Endodermal cell (in vitro differentiated cells): ENCODE data around the gene FAM131A. TPM values are rescaled to one million over a fixed set of nuclear protein-coding genes. Genes with fewer than 3 reads are reported as not detected.
A peak's percentile ranks its signal among the peaks of the same experiment; 100 is the strongest.

Experiments
- DNase-seq: peaks from one replicate; pipeline ENCODE4 v3.0.0-alpha.2; 2017
- H3K27ac ChIP-seq: 2 replicates; pipeline ENCODE4 v1.5.1; 2013; ENCODE audit warnings: mild to moderate bottlenecking, low read depth, low read length, moderate library complexity
- H3K27me3 ChIP-seq: 2 replicates; pipeline ENCODE4 v1.6.1; 2013; ENCODE audit warnings: mild to moderate bottlenecking, low read length, moderate library complexity; ENCODE audit not compliant: insufficient read depth, control insufficient read depth, poor library complexity, severe bottlenecking
- H3K36me3 ChIP-seq: 2 replicates; pipeline ENCODE4 v1.7.0; 2013; ENCODE audit warnings: mild to moderate bottlenecking, low read length, moderate library complexity; ENCODE audit not compliant: control insufficient read depth, insufficient read depth
- H3K4me1 ChIP-seq: one replicate; pipeline ENCODE4 v1.7.0; 2013; ENCODE audit warnings: low read length; ENCODE audit not compliant: control insufficient read depth, insufficient read depth
- H3K4me3 ChIP-seq: 2 replicates; pipeline ENCODE4 v1.5.1; 2013; ENCODE audit warnings: mild to moderate bottlenecking, low read length, moderate library complexity
- H3K9ac ChIP-seq: 2 replicates; pipeline ENCODE4 v1.6.1; 2013; ENCODE audit warnings: mild to moderate bottlenecking, low read length, moderate library complexity; ENCODE audit not compliant: poor library complexity, severe bottlenecking; ENCODE audit errors: extremely low read depth
- H3K9me3 ChIP-seq: 2 replicates; pipeline ENCODE4 v1.6.1; 2013; ENCODE audit warnings: mild to moderate bottlenecking, low read length, moderate library complexity; ENCODE audit not compliant: control insufficient read depth
- H3K27ac Mint-ChIP-seq: 2 replicates; pipeline ENCODE4 v1.8.0; 2020; ENCODE audit warnings: mixed read lengths
- H3K27me3 Mint-ChIP-seq: 2 replicates; pipeline ENCODE4 v1.8.0; 2021; ENCODE audit warnings: mild to moderate bottlenecking, mixed read lengths; ENCODE audit not compliant: insufficient read depth
- H3K36me3 Mint-ChIP-seq: 2 replicates; pipeline ENCODE4 v1.8.0; 2020; ENCODE audit warnings: low read depth, mixed read lengths
- H3K4me1 Mint-ChIP-seq: 2 replicates; pipeline ENCODE4 v1.8.0; 2020; ENCODE audit warnings: mixed read lengths
- H3K4me3 Mint-ChIP-seq: 2 replicates; pipeline ENCODE4 v1.8.0; 2020; ENCODE audit warnings: mild to moderate bottlenecking, moderate library complexity, mixed read lengths
- H3K9me3 Mint-ChIP-seq: 2 replicates; pipeline ENCODE4 v1.8.0; 2020; ENCODE audit warnings: mild to moderate bottlenecking, mixed read lengths
- CTCF ChIP-seq: fragments of 200-600 bp; sonication (generic); conservative IDR thresholded peaks from 2 replicates; pipeline ENCODE4 v1.5.0; 2021; ENCODE audit warnings: antibody characterized with exemption, mild to moderate bottlenecking
- WGBS, 2 experiments: methylation state at CpG; one replicate each; pipeline versions ENCODE4 v1.1.5 to v1.1.7; 2013; ENCODE audit warnings: missing lambda C conversion rate in 2 of 2, mixed read lengths in 1 of 2; ENCODE audit not compliant: insufficient coverage in 1 of 2, insufficient read length in 1 of 2; 5-methylcytosine and 5-hydroxymethylcytosine counted together
- total RNA-seq, 2 donors: library from RNA; stranded (reverse); fragmentation: NEBNext Ultra II Directional in 1 of 2; extraction: Animal tissue kit (Norgen Biotek cat#: 25700) in 1 of 2; gene quantifications; 2 replicates in 1 of 2; 3 replicates in 1 of 2; pipeline ENCODE4 v1.2.1, GENCODE V29; 2021

Gene FAM131A
- total RNA-seq, 2 donors from 2014 or later: 18.3 to 24.1 TPM

- peaks cover 13% of the 10 kb centered on the region for H3K4me1 ChIP-seq
- TF ChIP-seq CTCF: no peak
- H3K27ac Mint-ChIP-seq: no peak overlapping the region
- H3K9ac ChIP-seq: no peak overlapping the region
- peaks cover 50% of the 10 kb centered on the region for H3K4me1 Mint-ChIP-seq
- peaks cover 12% of the 10 kb centered on the region for H3K36me3 ChIP-seq
- no peak overlapping the region for H3K4me3 ChIP-seq
- no peak overlapping the region for H3K4me3 Mint-ChIP-seq
- peaks cover 15% of the 10 kb centered on the region for H3K27me3 Mint-ChIP-seq
- peaks cover 11% of the 10 kb centered on the region for H3K36me3 Mint-ChIP-seq
- DNase-seq: no peak
- 90 to 94% methylated on average over 6 of the region's 6 CpGs for WGBS, 2 experiments
- H3K9me3 ChIP-seq: no peaks in the 10 kb centered on the region
- peaks cover 9% of the 10 kb centered on the region for H3K27me3 ChIP-seq
- no peak overlapping the region for H3K27ac ChIP-seq
- H3K9me3 Mint-ChIP-seq: no peaks in the 10 kb centered on the region
Observed at GRCh38 chr3:184373422-184373821, 36.0 kb downstream of the FAM131A start.

DNA sequence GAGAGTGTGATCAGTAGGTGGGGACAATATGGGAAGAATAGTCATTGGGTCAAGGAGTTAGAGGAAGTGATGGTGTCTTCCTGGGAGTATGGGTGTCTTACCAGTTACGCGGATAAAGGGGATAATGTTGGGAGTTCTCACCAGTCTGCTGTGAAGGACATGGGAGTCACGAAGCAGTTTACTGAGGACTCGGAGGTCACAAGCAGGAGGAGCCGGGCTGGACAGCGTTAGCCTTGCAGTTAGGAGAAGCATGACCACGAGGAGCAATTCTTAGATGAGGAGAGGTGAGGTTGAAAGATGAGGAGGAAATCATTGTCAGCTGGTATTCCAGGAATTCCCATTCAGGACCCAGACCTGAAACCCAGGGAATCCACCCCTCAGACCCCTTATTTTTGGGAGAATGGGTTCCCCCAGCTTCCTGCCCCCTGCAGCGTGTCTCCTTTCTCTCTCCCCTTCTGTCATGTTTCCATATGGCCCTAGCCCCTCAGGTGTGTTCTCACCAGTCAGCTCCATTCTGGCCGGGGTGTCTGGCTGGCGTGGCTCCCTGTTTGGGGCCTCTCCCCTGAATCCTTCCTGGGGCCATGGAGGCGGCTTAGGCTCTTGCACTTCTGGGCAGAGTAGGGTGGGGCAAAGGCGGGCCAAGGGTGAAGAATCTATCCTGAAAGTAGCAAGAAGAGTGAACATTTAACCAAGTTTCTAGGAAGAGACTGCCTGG is 38.5 kb downstream of the FAM131A start:
- Mint-ChIP-seq H3K27me3 (peaks cover 30% of the 10 kb centered on the region), H3K9me3 (no peaks in the 10 kb centered on the region), H3K4me1 (peaks cover 49% of the 10 kb centered on the region), H3K27ac (no peak overlapping the region), H3K36me3 (no peaks in the 10 kb centered on the region), H3K4me3 (no peak overlapping the region)
- no peaks in the 10 kb centered on the region for H3K9me3 ChIP-seq
- H3K4me3 ChIP-seq: no peak overlapping the region
- H3K9ac ChIP-seq: no peak overlapping the region
- no peak overlapping the region for H3K27ac ChIP-seq
- 90 to 96% methylated on average over 4 to 12 of the region's 12 CpGs for WGBS, 2 experiments
- peaks cover 13% of the 10 kb centered on the region for H3K4me1 ChIP-seq
- TF ChIP-seq CTCF: no peak
- DNase-seq: peak; percentile 52
- H3K36me3 ChIP-seq: no peaks in the 10 kb centered on the region
- H3K27me3 ChIP-seq: peaks cover 24% of the 10 kb centered on the region

DNA sequence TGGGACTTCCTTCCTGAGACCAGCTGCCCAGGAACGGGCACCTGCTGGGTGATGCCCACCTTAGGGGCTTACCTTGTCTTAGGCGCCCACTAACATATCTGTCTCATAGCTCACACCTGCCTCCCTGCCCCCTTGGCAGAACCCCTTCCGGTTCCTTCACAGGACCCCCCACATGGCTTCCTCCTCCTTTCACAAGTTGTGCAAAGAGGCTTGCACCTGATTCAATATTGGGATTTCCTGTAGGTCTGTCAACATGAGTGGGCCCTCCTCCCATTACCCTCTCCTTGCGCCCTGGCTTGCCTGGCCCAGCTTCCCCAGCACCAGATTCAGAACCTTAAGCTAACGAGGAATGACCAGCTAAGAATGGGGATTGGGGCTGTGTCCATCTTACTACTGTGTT is 40.0 kb downstream of the FAM131A start:
- Histone ChIP-seq H3K4me3 (no peak overlapping the region), H3K9me3 (no peaks in the 10 kb centered on the region), H3K27me3 (peaks cover 39% of the 10 kb centered on the region), H3K36me3 (no peaks in the 10 kb centered on the region), H3K4me1 (peaks cover 6% of the 10 kb centered on the region), H3K27ac (no peak overlapping the region), H3K9ac (no peak overlapping the region)
- H3K4me1 Mint-ChIP-seq: peaks cover 34% of the 10 kb centered on the region
- DNase-seq: peak; percentile 48
- TF ChIP-seq CTCF: no peak
- WGBS, 2 experiments: 85% methylated on average over 4 to 5 of the region's 5 CpGs
- no peak overlapping the region for H3K27ac Mint-ChIP-seq
- no peaks in the 10 kb centered on the region for H3K9me3 Mint-ChIP-seq
- peaks cover 45% of the 10 kb centered on the region for H3K27me3 Mint-ChIP-seq
- H3K4me3 Mint-ChIP-seq: peak overlapping the region; percentile 58
- no peaks in the 10 kb centered on the region for H3K36me3 Mint-ChIP-seq
